CD4-positive, alpha-beta T cell treated with Interleukin-4 for 1 hour (primary cell): ENCODE results near the gene CHCHD6.

ENCODE experiments used
- DNase-seq, 2 donors: peaks; one replicate each; pipeline ENCODE4 v3.0.0-alpha.2; 2020 to 2022

CHCHD6 gene

GRCh38 chr3:126743781-126744180 lies 39.7 kb downstream of the CHCHD6 start:
- DNase-seq = no peak

GRCh38 chr3:126745760-126746394 lies 41.8 kb downstream of the CHCHD6 start:
- no peak for DNase-seq

GRCh38 chr3:126746395-126747177 lies 42.5 kb downstream of the CHCHD6 start:
- DNase-seq = no peak

GRCh38 chr3:126747768-126748167 lies 43.7 kb downstream of the CHCHD6 start:
- no peak for DNase-seq

GRCh38 chr3:126748701-126749546 lies 44.9 kb downstream of the CHCHD6 start:
- no peak for DNase-seq

- no peak for DNase-seq
Observed at GRCh38 chr3:126749547-126749875, 45.5 kb downstream of the CHCHD6 start.

- DNase-seq = no peak
Observed at GRCh38 chr3:126749931-126750755, 46.1 kb downstream of the CHCHD6 start.

- DNase-seq = no peak
Observed at GRCh38 chr3:126750756-126751121, 46.7 kb downstream of the CHCHD6 start.

GRCh38 chr3:126751611-126752302 lies 47.7 kb downstream of the CHCHD6 start:
- DNase-seq = no peak

GRCh38 chr3:126752303-126753190 lies 48.5 kb downstream of the CHCHD6 start:
- peak; percentile 44 to 54 for DNase-seq

GRCh38 chr3:126753191-126754160 lies 49.4 kb downstream of the CHCHD6 start:
- no peak for DNase-seq

- no peak for DNase-seq
Observed at GRCh38 chr3:126755866-126756265, 51.8 kb downstream of the CHCHD6 start.

GRCh38 chr3:126758026-126758425 lies 54.0 kb downstream of the CHCHD6 start:
- no peak for DNase-seq

- no peak for DNase-seq
Observed at GRCh38 chr3:126758882-126759281, 54.8 kb downstream of the CHCHD6 start.

GRCh38 chr3:126760541-126760940 lies 56.5 kb downstream of the CHCHD6 start:
- DNase-seq = no peak

GRCh38 chr3:126763035-126763434 lies 59.0 kb downstream of the CHCHD6 start:
- DNase-seq = no peak

GRCh38 chr3:126765187-126766069 lies 61.4 kb downstream of the CHCHD6 start:
- DNase-seq = no peak

GRCh38 chr3:126766653-126767052 lies 62.6 kb downstream of the CHCHD6 start:
- no peak for DNase-seq

- no peak for DNase-seq
Observed at GRCh38 chr3:126768903-126769302, 64.9 kb downstream of the CHCHD6 start.
